ENCODE data around the gene ZSWIM6. TPM values are rescaled to one million over a fixed set of nuclear protein-coding genes. Genes with fewer than 3 reads are reported as not detected.

ZSWIM6 gene
- total RNA-seq, 4 donors from 2014 or later: 7.8 to 25.5 (median 21.0) TPM

GRCh38 chr5:61379677-61380076 lies 47.6 kb downstream of the ZSWIM6 start:
- H3K27ac ChIP-seq: peak overlapping the region; percentile 42 to 70 (median 62)
- no peaks in the 10 kb centered on the region for H3K27me3 ChIP-seq
- in situ Hi-C loops (cut with MboI; ENCODE audit: low pct_ligation_motif_present in 1 of 4, low pct_unique_long_range_greater_than_20kb in 1 of 4, low sequenced_read_pairs in 3 of 4) (no loop called here), intact Hi-C loops (cut with DNase I; ENCODE audit: low total_unique reads) (no loop called here)
- no peak overlapping the region for H3K4me3 ChIP-seq
- 46 to 52% methylated on average over 2 of the region's 2 CpGs for WGBS, 2 donors (ENCODE audit: low coverage in 1 of 2)
- TF ChIP-seq POLR2AphosphoS5 (IDR thresholded peaks at IDR 0.05) (no peak), POLR2A (IDR thresholded peaks at IDR 0.05) (no peak), CTCF (IDR thresholded peaks at IDR 0.05) (no peak), EP300 (IDR thresholded peaks at IDR 0.05; ENCODE audit: low read depth) (no peak)
- no peaks in the 10 kb centered on the region for H3K36me3 ChIP-seq
- no peak for DNase-seq
- H3K9me3 ChIP-seq: no peaks in the 10 kb centered on the region
- peaks cover 0 to 34% (median 27%) of the 10 kb centered on the region in 4 donors for H3K4me1 ChIP-seq

- H3K4me3 ChIP-seq: no peak overlapping the region
- no peaks in the 10 kb centered on the region for H3K36me3 ChIP-seq
- no peak for DNase-seq
- 89 to 93% methylated on average over 1 to 2 of the region's 2 CpGs for WGBS, 2 donors (ENCODE audit: low coverage in 1 of 2)
- TF ChIP-seq POLR2AphosphoS5 (IDR thresholded peaks at IDR 0.05) (no peak), POLR2A (IDR thresholded peaks at IDR 0.05) (no peak), CTCF (IDR thresholded peaks at IDR 0.05) (no peak), EP300 (IDR thresholded peaks at IDR 0.05; ENCODE audit: low read depth) (no peak)
- intact Hi-C loops (cut with DNase I; ENCODE audit: low total_unique reads) (no loop called here), in situ Hi-C loops (cut with MboI; ENCODE audit: low pct_ligation_motif_present in 1 of 4, low pct_unique_long_range_greater_than_20kb in 1 of 4, low sequenced_read_pairs in 3 of 4) (no loop called here)
- H3K27me3 ChIP-seq: no peaks in the 10 kb centered on the region
- H3K9me3 ChIP-seq: no peaks in the 10 kb centered on the region
- H3K27ac ChIP-seq: no peak overlapping the region
- H3K4me1 ChIP-seq: peaks cover 5 to 52% (median 40%) of the 10 kb centered on the region in 4 donors
Measured at GRCh38 chr5:61381968-61382367, 49.9 kb downstream of the ZSWIM6 start.

- H3K27me3 ChIP-seq: no peaks in the 10 kb centered on the region
- no peak for DNase-seq
- in situ Hi-C loops (cut with MboI; ENCODE audit: low pct_ligation_motif_present in 1 of 4, low pct_unique_long_range_greater_than_20kb in 1 of 4, low sequenced_read_pairs in 3 of 4): no loop called here
- peaks cover 5 to 42% (median 22%) of the 10 kb centered on the region in 4 donors for H3K4me1 ChIP-seq
- H3K4me3 ChIP-seq: no peak overlapping the region
- no peaks in the 10 kb centered on the region for H3K9me3 ChIP-seq
- 94 to 100% methylated on average over 1 to 3 of the region's 3 CpGs for WGBS, 2 donors (ENCODE audit: low coverage in 1 of 2)
- no peak overlapping the region for H3K27ac ChIP-seq
- no peaks in the 10 kb centered on the region for H3K36me3 ChIP-seq
- TF ChIP-seq EP300 (IDR thresholded peaks at IDR 0.05; ENCODE audit: low read depth) (no peak), CTCF (IDR thresholded peaks at IDR 0.05) (no peak), POLR2AphosphoS5 (IDR thresholded peaks at IDR 0.05) (no peak), POLR2A (IDR thresholded peaks at IDR 0.05) (no peak)
- intact Hi-C loops (cut with DNase I; ENCODE audit: low total_unique reads): no loop called here
Measured at GRCh38 chr5:61385627-61386026, 53.6 kb downstream of the ZSWIM6 start.

- intact Hi-C loops (cut with DNase I; ENCODE audit: low total_unique reads) (no loop called here), in situ Hi-C loops (cut with MboI; ENCODE audit: low pct_ligation_motif_present in 1 of 4, low pct_unique_long_range_greater_than_20kb in 1 of 4, low sequenced_read_pairs in 3 of 4) (no loop called here)
- no peaks in the 10 kb centered on the region for H3K36me3 ChIP-seq
- no peaks in the 10 kb centered on the region for H3K9me3 ChIP-seq
- no peaks in the 10 kb centered on the region for H3K27me3 ChIP-seq
- no peak for DNase-seq
- 27 to 52% methylated on average over 2 of the region's 2 CpGs for WGBS, 2 donors (ENCODE audit: low coverage in 1 of 2)
- H3K27ac ChIP-seq: no peak overlapping the region
- no peak overlapping the region for H3K4me3 ChIP-seq
- peaks cover 5 to 37% (median 17%) of the 10 kb centered on the region in 4 donors for H3K4me1 ChIP-seq
- no peak for TF ChIP-seq POLR2AphosphoS5 (IDR thresholded peaks at IDR 0.05)
- no peak for TF ChIP-seq EP300 (IDR thresholded peaks at IDR 0.05; ENCODE audit: low read depth)
- TF ChIP-seq CTCF (IDR thresholded peaks at IDR 0.05): no peak
- no peak for TF ChIP-seq POLR2A (IDR thresholded peaks at IDR 0.05)
Measured at GRCh38 chr5:61386045-61386800, 54.2 kb downstream of the ZSWIM6 start.

Data from transverse colon (tissue), 4 donors.